ENCODE data around the gene SNCAIP. TPM values are rescaled to one million over a fixed set of nuclear protein-coding genes. Genes with fewer than 3 reads are reported as not detected.

SNCAIP gene
- polyA plus RNA-seq, 1 donor: 8.8 TPM

- peak; percentile 59 for DNase-seq (ENCODE audit: low read depth)
Observed at GRCh38 chr5:122500245-122501088, 188.4 kb downstream of the SNCAIP start.

GRCh38 chr5:122501089-122501435, 189.0 kb downstream of the SNCAIP start:
- DNase-seq (ENCODE audit: low read depth): no peak

GRCh38 chr5:122507045-122507444, 195.0 kb downstream of the SNCAIP start:
- DNase-seq (ENCODE audit: low read depth): no peak

- no peak for DNase-seq (ENCODE audit: low read depth)
Observed at GRCh38 chr5:122507581-122507980, 195.5 kb downstream of the SNCAIP start.

GRCh38 chr5:122508623-122509022, 196.6 kb downstream of the SNCAIP start:
- no peak for DNase-seq (ENCODE audit: low read depth)

Other genes starting within 250 kb of the SNCAIP start
- gene LOX, start 234.0 kb upstream of the SNCAIP start, polyA plus RNA-seq (ENCODE audit: insufficient read length): 63.2 TPM
- gene ZNF474, start 182.7 kb upstream of the SNCAIP start, polyA plus RNA-seq (ENCODE audit: insufficient read length): 0.62 TPM